HG03521 (cell line): ENCODE data around the gene DIP2C.
"Not testable (repeated sequence)": the region's sequence is repeated elsewhere in the genome, so short reads cannot be mapped to it uniquely, and the experiment has no call there.

ENCODE experiments used
- ATAC-seq: cut with Tn5 transposase; IDR thresholded peaks from one replicate; pipeline ENCODE4 v1.9.1; 2021; ENCODE audit warnings: mild to moderate bottlenecking, moderate library complexity; ENCODE audit not compliant: unreplicated experiment

DIP2C gene

DNA sequence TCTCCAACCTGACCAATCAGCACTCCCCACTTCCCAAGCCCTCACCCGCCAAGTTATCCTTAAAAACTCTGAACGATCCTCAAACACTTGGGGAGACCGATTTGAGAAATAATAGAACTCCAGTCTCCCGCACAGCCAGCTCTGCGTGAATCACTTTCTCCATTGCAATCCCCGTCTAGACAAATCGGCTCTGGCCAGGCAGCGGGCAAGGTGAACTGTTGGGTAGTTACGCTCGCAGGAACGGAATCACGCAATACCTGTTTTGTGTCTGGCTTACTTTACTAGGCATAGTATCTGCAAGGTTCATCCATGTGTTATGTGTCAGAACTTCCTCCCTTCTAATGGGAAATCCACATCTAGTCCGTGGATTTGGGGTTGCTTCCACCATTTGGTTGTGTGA, 282.5 kb downstream of the DIP2C start:
- no peak for ATAC-seq

DNA sequence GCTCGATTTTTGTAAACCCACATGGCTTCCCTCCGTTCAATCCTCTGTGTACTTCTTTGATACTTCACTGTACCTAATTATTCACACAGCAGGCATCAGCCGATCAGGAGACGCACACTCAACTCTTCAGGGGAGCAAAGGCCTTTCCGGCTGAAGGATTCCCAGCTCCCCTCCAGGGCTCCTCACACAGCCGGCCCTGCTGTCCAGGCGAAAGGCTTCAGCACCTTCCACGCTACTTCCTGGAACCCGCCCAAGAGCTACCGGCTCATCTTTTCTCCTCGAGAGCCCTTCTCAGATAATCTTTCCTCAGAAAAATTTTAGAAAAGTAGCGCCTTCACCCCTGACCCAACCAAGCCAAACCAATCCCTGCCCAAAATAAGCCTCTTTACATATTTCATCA, 283.8 kb downstream of the DIP2C start:
- ATAC-seq = no peak

DNA sequence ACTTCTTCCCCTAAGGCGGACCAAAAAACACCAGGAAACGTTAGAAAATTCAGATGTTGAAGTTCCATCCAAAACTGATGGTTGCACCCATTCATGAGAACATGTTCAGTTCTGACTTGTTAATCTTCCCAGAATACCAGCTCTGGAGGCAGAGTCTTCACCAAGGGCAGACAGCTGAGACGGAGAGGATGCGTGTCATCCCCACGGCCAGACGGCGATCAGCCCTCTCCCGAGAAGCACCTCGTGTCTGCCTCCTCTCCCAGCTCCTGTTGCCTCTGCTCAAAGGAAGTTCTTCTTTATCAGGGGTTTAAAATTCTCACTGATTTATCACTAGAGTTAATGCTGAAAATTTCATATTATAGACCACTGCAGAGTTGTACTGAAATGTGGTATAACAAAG, 284.5 kb downstream of the DIP2C start:
- no peak for ATAC-seq

DNA sequence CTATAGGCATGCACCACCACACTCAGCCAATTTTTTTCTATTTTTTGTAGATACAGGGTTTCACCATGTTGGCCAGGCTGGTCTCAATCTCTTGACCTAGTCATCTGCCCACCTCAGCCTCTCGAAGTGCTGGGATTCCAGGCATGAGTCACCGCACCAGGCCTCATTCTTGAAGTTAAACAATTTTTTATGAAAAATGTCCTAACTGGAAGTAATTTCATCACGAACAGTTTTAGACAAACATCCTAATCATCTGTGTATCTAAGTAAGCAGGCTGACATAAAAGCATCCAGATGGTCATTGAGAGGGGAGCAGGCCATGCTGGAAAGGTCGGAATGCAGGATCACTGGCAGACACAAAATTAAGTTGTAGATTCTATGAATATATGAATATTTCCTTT, 285.1 kb downstream of the DIP2C start:
- no peak for ATAC-seq

DNA sequence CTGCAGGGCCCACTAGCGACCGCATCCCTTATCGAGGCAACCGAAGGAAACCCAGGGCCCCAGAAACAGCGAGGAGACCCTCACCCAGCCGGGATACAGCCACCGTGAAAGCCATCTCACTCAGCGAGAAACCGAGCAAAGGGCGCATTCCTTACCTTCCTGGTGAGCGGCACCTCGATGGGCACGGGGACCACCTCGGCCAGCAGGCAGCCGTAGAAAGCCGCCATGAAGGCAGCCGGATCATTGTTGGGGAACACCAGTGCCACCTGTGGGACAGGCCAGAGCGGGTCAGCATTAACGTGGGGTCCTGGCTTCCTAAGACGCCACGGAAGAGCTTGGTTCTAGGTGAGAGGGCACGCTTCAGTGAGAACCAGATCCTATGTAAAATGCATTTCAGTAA, 290.5 kb downstream of the DIP2C start:
- ATAC-seq = no peak

DNA sequence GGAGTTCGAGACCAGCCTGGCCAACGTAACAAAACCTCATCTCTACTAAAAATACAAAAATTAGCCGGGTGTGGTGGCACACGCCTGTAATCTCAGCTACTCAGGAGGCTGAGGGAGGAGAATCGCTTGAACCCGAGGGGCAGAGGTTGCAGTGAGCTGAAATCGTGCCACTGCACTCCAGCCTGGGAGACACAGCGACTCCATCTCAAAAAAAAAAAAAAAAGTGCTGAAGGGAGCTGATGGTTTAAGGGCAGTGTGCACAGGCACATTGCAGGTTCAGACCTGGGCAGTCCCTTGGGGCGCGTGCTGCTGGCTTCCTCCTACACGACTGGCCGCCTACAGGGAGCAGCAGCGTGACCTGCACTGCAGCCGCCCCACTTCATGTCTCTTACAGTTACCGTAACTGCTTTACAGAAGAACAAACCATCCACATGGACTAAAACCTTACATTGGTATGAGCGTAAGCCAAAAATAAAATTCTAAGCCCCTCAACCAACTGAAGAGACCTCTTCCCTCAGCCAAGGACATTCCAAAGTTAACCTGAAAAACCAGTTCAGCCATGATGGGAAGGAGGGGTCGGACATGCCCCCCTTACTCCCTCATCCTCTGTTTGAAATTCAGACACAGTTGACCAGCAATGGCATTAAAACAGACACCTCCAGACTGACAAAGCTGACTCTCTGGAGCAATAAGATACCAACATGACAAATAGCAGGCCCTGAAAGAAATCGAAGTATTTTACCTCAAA, 292.0 kb downstream of the DIP2C start:
- no peak for ATAC-seq

DNA sequence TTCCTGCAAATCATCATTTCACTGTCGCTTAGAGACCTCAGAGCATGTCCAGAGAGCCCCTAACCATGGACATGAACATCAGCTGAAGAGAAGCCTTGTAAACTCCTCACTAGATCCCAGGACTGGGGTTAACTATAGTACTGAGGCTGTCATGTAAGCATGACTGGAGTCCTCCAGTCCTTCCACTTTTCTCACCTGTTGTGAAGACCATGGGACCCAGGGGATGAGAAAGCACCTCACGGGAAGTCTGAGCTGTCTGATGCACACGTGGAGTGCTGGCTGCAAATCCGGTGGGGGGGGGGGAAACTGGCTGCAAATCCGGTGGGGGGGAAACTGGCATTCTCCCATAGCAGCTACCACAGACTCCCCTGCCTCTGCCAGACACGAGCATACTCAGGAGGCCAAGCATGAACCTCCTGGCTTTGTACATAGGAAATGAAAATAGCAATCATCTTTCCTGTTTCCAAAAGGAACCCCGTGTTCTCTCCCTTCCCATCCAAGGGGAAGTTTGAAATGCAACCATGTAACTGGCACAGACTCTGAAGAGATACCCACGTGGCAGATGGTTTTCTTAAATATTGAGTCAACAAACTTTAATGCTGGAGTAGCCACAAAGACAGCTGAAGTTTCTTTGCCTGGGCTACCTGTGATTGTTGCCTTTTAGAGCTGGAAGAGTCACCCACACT, 292.8 kb downstream of the DIP2C start:
- no peak for ATAC-seq

DNA sequence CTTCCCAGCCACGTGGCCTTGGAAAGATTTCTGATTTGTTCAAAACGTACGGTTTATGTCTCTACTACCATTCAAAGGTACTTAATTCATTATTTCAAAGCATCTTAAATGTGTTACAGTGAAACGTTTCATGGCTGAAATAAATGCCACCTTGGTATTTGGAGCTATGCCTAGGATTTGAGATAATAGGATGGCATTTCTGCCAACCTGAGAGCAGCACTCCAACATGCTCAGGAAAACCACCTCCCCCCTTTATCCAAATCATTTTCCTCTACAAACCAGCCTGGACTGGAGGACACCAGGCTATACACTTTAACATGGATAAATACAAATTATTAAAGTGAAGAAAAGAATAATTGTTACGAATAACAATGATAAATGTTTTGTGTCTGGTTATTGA, 293.4 kb downstream of the DIP2C start:
- no peak for ATAC-seq

DNA sequence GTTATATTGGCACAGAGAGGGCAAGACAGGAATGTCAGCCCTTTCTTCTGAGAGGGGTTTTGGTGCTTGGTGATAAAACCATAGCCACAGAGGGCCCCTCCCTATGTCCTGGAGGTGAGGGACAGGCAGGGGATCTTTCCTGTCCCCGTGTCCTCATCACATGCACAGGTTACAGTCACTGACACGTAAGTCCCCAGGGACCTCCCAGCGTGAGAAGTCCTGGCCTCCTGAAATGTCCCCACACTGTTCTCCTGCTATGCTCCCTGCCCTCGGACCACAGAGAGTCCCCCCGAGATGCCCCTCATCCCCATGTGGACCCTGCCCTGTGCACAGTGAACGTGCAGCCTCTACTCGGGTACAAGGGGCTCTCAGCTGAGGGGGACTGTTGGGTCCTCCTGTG, 293.8 kb downstream of the DIP2C start:
- ATAC-seq = no peak

DNA sequence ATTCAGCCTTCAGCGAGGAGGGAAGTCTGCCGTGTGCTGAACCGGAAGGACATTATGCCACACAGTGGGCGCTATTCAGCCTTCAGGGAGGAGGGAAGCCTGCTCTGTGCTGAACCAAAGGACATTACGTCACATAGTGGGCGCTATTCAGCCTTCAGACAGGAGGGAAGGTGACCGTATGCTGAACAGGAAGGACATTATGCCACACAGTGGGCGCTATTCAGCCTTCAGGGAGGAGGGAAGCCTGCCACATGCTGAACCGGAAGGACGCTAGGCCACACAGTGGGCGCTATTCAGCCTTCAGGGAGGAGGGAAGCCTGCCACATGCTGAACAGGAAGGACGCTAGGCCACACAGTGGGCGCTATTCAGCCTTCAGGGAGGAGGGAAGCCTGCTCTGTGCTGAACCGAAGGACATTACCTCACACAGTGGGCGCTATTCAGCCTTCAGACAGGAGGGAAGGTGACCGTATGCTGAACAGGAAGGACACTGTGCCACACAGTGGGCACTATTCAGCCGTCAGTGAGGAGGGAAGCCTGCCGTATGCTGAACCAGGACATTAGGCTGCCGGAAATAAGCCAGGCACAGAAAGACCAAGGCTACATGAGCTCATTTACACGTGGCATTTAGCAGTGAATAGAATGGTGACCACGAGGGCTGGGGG, 294.9 kb downstream of the DIP2C start:
- not testable (repeated sequence) for ATAC-seq

DNA sequence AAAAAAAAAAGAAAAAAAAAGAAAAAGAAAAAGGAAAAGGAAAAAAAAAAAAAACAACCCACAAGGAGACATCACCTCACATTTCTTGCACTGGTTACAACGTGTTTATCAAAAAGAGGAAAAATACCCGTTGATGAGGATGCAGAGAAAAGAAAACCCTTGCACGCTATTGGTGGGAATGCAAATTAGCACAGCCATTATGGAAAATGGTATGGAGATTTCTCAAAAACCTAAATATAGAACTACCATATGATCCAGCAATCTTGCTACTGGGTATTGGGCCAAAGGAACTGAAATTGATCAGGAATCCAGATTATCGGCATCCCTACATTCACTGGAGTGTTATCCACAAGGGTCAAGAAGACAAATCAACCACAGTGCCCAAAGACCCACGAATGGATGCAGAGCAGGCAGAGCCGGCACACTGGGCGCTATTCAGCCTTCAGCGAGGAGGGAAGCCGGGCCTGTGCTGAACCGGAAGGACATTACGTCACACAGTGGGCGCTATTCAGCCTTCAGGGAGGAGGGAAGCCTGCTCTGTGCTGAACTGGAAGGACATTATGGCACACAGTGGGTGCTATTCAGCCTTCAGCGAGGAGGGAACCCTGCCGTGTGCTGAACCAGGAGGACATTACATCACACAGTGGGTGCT, 295.6 kb downstream of the DIP2C start:
- no peak for ATAC-seq

DNA sequence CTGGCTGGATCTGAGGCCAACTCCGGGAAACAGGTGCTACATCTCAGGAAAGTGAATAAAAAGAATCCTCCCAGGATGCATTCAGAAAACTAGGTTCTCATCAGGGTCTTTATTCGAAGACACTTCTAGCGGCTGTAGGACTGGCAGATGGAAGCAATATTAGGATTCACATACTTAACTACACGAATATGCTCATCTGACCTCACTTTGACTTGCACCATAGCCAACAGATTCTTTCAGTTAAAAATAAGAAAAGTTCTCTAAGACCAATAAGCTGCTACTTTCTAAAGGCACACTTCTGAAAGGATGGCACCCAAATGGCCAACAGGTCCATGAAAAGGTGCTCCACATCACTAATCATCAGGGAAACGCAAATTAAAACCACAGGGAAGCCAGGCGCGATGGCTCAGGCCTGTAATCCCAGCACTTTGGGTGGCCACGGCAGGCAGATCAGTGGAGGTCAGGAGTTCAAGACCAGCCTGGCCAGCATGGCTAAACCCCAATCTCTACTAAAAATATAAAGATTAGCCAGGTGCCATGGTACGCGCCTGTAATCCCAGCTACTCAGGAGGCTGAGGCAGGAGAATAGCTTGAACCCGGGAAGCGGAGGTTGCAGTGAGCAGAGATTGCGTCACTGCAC, 296.2 kb downstream of the DIP2C start:
- ATAC-seq = no peak

DNA sequence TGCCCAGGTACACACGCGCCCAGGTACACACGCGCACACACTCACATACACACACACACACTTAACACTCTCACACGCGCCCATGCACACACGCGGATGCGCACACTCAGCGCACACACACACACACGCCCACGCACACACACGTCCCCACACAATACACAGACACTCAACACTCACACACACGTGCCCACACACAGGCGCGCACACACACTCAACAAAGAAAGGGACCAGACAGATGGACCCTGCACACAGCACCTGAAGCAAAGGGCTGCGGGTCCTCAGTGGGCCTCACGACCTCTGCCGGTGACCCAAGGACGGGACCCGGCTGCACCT, 296.8 kb downstream of the DIP2C start:
- ATAC-seq = no peak

DNA sequence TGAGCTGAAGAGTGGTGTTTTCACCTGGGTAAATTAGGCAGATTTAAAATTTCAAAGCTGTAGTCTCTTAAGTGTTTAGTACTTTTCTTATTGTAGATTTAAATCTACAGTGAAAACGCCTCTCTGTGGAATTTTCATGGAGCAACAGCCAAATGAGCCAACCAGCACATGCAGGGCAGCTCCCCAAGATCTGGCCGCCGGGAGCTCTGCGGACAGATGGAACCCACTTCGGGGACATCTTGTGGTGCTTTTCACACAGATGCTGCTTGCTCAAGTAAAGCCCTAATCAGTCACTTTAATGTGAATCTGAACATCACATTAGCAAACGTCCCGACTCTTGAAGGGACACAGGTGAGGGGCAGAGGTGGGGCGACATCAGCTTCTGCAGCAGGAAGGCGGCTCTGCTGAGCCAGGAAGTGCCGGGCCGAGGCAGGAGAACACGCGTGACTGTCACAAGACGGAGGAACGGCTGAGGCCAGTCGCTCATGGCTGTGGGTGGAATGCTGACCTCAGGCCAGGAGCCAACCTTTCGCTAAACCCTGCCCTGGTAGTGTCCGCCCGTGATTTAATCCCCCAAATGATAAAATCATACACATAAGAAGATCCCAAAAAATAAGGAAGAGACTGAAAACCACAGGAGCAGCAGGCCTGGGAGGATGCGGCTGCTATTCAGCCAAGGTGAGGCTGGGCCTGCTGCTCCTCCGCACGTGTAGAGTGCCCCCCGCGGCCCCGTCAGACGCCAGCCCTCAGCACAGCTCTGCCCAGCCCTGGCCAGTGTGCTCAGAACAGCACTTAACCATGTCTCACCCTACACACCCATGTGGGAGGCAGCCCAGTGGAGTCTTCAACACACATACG, 297.4 kb downstream of the DIP2C start:
- no peak for ATAC-seq

DNA sequence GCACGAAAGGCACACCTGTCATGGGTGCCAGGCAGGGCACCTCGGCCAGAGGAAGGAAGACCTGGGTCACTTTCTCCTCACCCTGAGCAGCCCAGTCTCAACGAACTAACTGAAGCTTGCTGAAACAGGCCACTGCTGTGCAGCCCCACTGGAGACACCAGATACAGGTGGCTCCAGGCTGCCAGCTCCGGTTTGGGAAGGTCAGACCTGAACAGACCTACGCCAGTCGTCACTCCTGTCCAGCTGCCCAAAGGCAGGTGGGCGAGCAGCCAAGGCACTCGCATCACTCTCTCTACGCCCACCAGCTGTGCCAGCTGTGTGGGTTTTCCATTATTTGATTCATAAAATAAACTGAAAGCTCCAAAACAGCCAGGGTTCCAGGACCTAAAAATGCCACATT, 298.2 kb downstream of the DIP2C start:
- no peak for ATAC-seq

DNA sequence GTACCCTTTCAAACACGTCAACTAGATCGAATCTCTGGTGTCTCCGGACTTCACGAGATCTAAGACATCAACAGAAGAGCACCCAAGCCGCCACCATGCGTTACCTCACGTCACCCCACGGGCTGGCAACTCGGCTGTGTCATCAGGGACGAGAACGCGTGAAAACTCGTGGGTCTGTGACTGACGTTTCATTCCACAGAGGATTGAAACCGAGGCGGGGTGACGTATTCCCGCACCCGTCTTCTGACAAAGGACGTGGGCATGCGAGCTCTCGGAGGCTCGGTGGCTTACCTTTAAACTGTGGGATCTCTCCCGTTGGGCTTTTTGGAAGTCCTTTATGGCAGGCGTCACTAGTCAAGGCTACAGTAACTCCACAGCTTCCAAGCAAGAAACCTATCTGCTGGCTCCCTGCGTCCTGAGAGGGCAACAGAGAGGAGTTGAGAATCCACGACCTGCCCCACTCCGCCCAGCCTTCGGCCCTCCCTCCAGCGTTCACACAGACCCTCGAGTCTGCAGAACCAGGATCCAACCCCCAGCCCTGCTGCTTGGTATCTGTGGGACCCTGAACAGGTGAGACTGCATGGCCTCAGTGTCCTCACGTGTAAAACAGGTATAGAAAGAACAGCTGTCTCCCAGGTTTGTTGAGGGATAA, 298.9 kb downstream of the DIP2C start:
- no peak for ATAC-seq

DNA sequence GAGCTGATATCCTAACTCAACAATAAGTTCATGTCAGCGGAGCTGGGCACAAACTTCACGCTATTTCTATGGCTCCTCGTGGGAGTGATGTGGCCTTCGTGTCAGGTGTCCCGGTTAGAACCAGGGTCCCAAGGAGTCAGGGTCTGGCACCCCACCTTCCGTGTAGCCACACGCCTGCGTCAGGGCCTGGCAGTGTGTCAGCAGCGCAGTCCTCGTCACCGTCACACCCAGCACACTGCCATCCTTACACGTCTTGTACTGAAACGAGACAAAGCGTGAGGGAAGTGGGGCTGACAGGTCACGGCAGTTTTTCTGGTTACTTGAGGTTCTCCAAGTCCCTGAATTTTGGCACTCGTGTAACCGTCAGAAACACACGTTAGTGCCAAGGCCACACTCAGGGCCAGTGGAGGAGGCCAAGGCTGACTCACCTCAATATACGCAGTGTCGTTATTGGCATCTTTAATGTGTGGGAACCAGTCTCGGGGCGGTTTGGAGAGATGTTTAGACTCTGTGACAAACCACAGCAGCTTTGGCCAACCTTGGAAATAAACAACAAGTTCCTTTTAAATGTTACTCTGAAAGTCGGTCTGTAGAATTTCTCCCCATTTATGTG, 299.5 kb downstream of the DIP2C start:
- no peak for ATAC-seq

DNA sequence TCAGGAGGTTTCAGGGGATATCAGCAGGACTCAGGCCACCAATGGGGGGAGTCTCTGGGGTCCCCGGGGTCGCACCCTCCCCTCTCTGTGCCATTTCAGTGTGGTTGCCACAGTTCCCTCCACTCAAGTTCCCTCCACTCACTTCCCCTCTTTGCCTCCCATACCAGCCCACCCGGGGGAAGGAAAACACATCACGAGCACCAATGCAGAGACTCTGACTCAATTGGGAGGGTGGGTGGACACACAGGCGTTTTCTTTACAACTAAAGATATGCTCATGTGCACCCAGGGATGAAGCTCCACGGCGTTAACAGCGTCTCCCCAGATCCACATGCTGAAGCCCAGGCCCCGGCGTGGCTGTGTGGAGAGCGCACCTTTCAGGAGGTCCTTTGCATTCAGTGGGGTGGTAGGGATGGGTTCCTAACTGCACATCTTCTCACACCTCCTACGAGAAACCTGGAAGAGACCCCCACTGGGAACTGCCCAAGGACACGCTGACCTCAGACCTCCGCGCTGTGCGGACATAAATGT, 300.1 kb downstream of the DIP2C start:
- no peak for ATAC-seq

DNA sequence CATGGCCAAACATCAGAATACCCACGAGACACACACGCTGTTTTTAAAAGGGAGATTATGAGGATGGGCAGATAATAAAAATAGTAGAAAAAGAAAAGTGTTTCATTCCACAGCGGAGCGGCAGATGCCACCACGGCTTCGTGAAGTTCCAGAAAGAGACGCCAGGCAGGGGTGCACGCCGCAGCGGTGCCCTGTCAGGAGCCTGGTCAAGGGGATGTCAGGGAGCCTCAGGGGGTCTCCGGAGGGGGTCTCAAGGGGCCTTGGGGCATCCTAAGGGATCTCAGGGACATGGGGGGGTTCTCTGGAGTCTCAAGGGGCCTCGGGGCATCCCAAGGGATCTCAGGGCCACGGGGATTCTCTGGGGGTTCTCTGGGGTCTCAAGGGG, 300.8 kb downstream of the DIP2C start:
- no peak for ATAC-seq
